ENCODE measurements around the gene PRUNE2. TPM values are rescaled to one million over a fixed set of nuclear protein-coding genes. Genes with fewer than 3 reads are reported as not detected.

PRUNE2 gene
- total and polyA plus RNA-seq, 11 donors, result 0.51 to 7.7 (median 1.4) TPM

- Histone ChIP-seq H3K9me3 (no peaks in the 10 kb centered on the region), H3K4me3 (no peak overlapping the region), H3K36me3 (no peaks in the 10 kb centered on the region), H3K27ac (peak overlapping the region in 1 of 12 donors; percentile 89), H3K27me3 (no peaks in the 10 kb centered on the region), H3K4me1 (peaks cover 0 to 66% (median under 1%) of the 10 kb centered on the region in 12 donors)
- intact Hi-C loops (cut with DNase I), result no loop called here
- DNase-seq (no peak), ATAC-seq (no peak)
- no peak for TF ChIP-seq CTCF (IDR thresholded peaks at IDR 0.05)
- TF ChIP-seq POLR2A (IDR thresholded peaks at IDR 0.05), result no peak
- WGBS, 4 donors, result 91 to 95% (median 93%) methylated on average over 4 of the region's 4 CpGs
Measured at GRCh38 chr9:76613974-76614373, 291.9 kb downstream of the PRUNE2 start.

GRCh38 chr9:76613150-76613781 is 292.6 kb downstream of the PRUNE2 start:
- ATAC-seq (no peak), DNase-seq (no peak)
- Histone ChIP-seq H3K36me3 (no peaks in the 10 kb centered on the region), H3K9me3 (no peaks in the 10 kb centered on the region), H3K4me3 (no peak overlapping the region), H3K4me1 (peaks cover 0 to 66% (median 0%) of the 10 kb centered on the region in 12 donors), H3K27ac (no peak overlapping the region), H3K27me3 (no peaks in the 10 kb centered on the region)
- intact Hi-C loops (cut with DNase I), result no loop called here
- 93 to 96% (median 95%) methylated on average over 8 of the region's 8 CpGs for WGBS, 4 donors
- TF ChIP-seq POLR2A (IDR thresholded peaks at IDR 0.05) (no peak), CTCF (IDR thresholded peaks at IDR 0.05) (no peak)

- ATAC-seq, result peak; percentile 93 to 97 (median 96)
- Histone ChIP-seq H3K4me1 (peaks cover 0 to 51% (median 0%) of the 10 kb centered on the region in 12 donors), H3K9me3 (no peaks in the 10 kb centered on the region), H3K36me3 (no peaks in the 10 kb centered on the region), H3K27ac (peak overlapping the region in 2 of 12 donors; percentile 45 to 51), H3K4me3 (no peak overlapping the region), H3K27me3 (no peaks in the 10 kb centered on the region)
- TF ChIP-seq POLR2A (IDR thresholded peaks at IDR 0.05) (no peak), CTCF (IDR thresholded peaks at IDR 0.05) (no peak)
- intact Hi-C loops (cut with DNase I), result no loop called here
- peak; percentile 56 to 84 (median 69) for DNase-seq
- 32 to 46% (median 41%) methylated on average over 5 of the region's 5 CpGs for WGBS, 4 donors
Measured at GRCh38 chr9:76610011-76610352, 295.9 kb downstream of the PRUNE2 start.

- no peaks in the 10 kb centered on the region for H3K36me3 ChIP-seq
- WGBS, 4 donors, result 89 to 91% (median 91%) methylated on average over 6 of the region's 6 CpGs
- peak overlapping the region in 1 of 12 donors; percentile 15 for H3K4me3 ChIP-seq
- ATAC-seq, result peak in 2 of 4 donors; percentile 9 to 12
- no peaks in the 10 kb centered on the region for H3K27me3 ChIP-seq
- H3K27ac ChIP-seq, result peak overlapping the region in 2 of 12 donors; percentile 41 to 51
- peaks cover 0 to 46% (median 0%) of the 10 kb centered on the region in 12 donors for H3K4me1 ChIP-seq
- no peaks in the 10 kb centered on the region for H3K9me3 ChIP-seq
- intact Hi-C loops (cut with DNase I), result no loop called here
- no peak for DNase-seq
- no peak for TF ChIP-seq CTCF (IDR thresholded peaks at IDR 0.05)
- TF ChIP-seq POLR2A (IDR thresholded peaks at IDR 0.05), result no peak
Measured at GRCh38 chr9:76609285-76610010, 296.5 kb downstream of the PRUNE2 start.

All from heart left ventricle (tissue), 16 donors.